WTC11 (cell line): Measurements from ENCODE around the gene IGFALS. TPM values are rescaled to one million over a fixed set of nuclear protein-coding genes. Genes with fewer than 3 reads are reported as not detected.

ENCODE experiments used
- ATAC-seq: fragments of 200-7000 bp; cut with Tn5 transposase; 2 replicates; pipeline ENCODE4 v1.10.0; 2021; ENCODE audit warnings: mild to moderate bottlenecking, moderate library complexity
- CTCF ChIA-PET: fragments of 300-600 bp; sonication (Branson Sonifier 250); formaldehyde crosslinking; loops from one replicate; lab custom pipeline; 2021; ENCODE audit warnings: antibody characterized with exemption; lab: Charles Lee
- POLR2A ChIA-PET: fragments of 350-600 bp; sonication (Branson Sonifier 250); formaldehyde crosslinking; loops from one replicate; lab custom pipeline; 2021; ENCODE audit warnings: antibody characterized with exemption; lab: Charles Lee
- DNase-seq: peaks from one replicate; pipeline ENCODE4 v3.0.0; 2021; ENCODE audit warnings: low spot score
- H3K27ac Mint-ChIP-seq: 2 replicates; pipeline ENCODE4 v1.8.0; 2021; ENCODE audit warnings: mixed read lengths
- H3K27me3 Mint-ChIP-seq: 2 replicates; pipeline ENCODE4 v1.8.0; 2021; ENCODE audit warnings: low read depth, mild to moderate bottlenecking, moderate library complexity, mixed read lengths
- H3K36me3 Mint-ChIP-seq: 2 replicates; pipeline ENCODE4 v1.8.0; 2021; ENCODE audit warnings: mixed read lengths
- H3K4me1 Mint-ChIP-seq: 2 replicates; pipeline ENCODE4 v1.8.0; 2022; ENCODE audit warnings: mixed read lengths
- H3K4me3 Mint-ChIP-seq: 2 replicates; pipeline ENCODE4 v1.8.0; 2021; ENCODE audit warnings: mild to moderate bottlenecking, moderate library complexity, mixed read lengths
- H3K9me3 Mint-ChIP-seq: 2 replicates; pipeline ENCODE4 v1.8.0; 2021; ENCODE audit warnings: mixed read lengths
- AR ChIP-seq: fragments of 250-450 bp; sonication (Bioruptor Pico); IDR thresholded peaks from 2 replicates; pipeline ENCODE4 v1.9.0; 2021; ENCODE audit warnings: mild to moderate bottlenecking
- ATF2 ChIP-seq: sonication (generic); formaldehyde crosslinking; IDR thresholded peaks from 2 replicates; pipeline ENCODE4 v1.8.1; 2022; ENCODE audit warnings: low read depth, missing genetic modification reagents, borderline replicate concordance
- ATF3 ChIP-seq: sonication (generic); formaldehyde crosslinking; conservative IDR thresholded peaks from 2 replicates; pipeline ENCODE4 v1.8.1; 2022; ENCODE audit warnings: mild to moderate bottlenecking, missing genetic modification reagents
- CDX4 ChIP-seq: fragments of 250-450 bp; sonication (Bioruptor Pico); IDR thresholded peaks from 2 replicates; pipeline ENCODE4 v1.9.0; 2021; ENCODE audit warnings: moderate library complexity, mild to moderate bottlenecking, inconsistent platforms, borderline replicate concordance
- ELF4 ChIP-seq: sonication (generic); formaldehyde crosslinking; IDR thresholded peaks from 2 replicates; pipeline ENCODE4 v1.8.1; 2022; ENCODE audit warnings: low read depth, mild to moderate bottlenecking, moderate library complexity, missing genetic modification reagents
- ETV6 ChIP-seq: sonication (generic); formaldehyde crosslinking; IDR thresholded peaks from 2 replicates; pipeline ENCODE4 v1.8.1; 2022; ENCODE audit warnings: mild to moderate bottlenecking, missing genetic modification reagents
- FOXP4 ChIP-seq: sonication (generic); formaldehyde crosslinking; IDR thresholded peaks from 2 replicates; pipeline ENCODE4 v1.8.0; 2022; ENCODE audit warnings: mild to moderate bottlenecking, missing genetic modification reagents
- IRF2 ChIP-seq: sonication (generic); formaldehyde crosslinking; IDR thresholded peaks from 2 replicates; pipeline ENCODE4 v1.8.0; 2022; ENCODE audit warnings: low read depth, missing genetic modification reagents, borderline replicate concordance
- JAZF1 ChIP-seq: fragments of 250-450 bp; sonication (Bioruptor Pico); IDR thresholded peaks from 2 replicates; pipeline ENCODE4 v1.9.0; 2021; ENCODE audit warnings: moderate library complexity, mild to moderate bottlenecking, inconsistent platforms
- NFATC4 ChIP-seq: fragments of 250-450 bp; sonication (Bioruptor Pico); IDR thresholded peaks from 2 replicates; pipeline ENCODE4 v1.9.0; 2021; ENCODE audit warnings: mild to moderate bottlenecking
- PRDM15 ChIP-seq: sonication (generic); formaldehyde crosslinking; IDR thresholded peaks from 2 replicates; pipeline ENCODE4 v1.8.0; 2022; ENCODE audit warnings: missing genetic modification reagents
- SP1 ChIP-seq: sonication (generic); formaldehyde crosslinking; conservative IDR thresholded peaks from 2 replicates; pipeline ENCODE4 v1.8.1; 2022; ENCODE audit warnings: missing genetic modification reagents
- STAT6 ChIP-seq: sonication (generic); formaldehyde crosslinking; conservative IDR thresholded peaks from 2 replicates; pipeline ENCODE4 v1.8.1; 2023; ENCODE audit warnings: mild to moderate bottlenecking, low read depth, missing genetic modification reagents, moderate library complexity
- USF1 ChIP-seq: sonication (generic); formaldehyde crosslinking; IDR thresholded peaks from 2 replicates; pipeline ENCODE4 v1.8.0; 2022; ENCODE audit warnings: mild to moderate bottlenecking, missing genetic modification reagents
- ZNF121 ChIP-seq: sonication (generic); formaldehyde crosslinking; IDR thresholded peaks from 2 replicates; pipeline ENCODE4 v1.8.0; 2023; ENCODE audit warnings: missing genetic modification reagents
- ZNF232 ChIP-seq: sonication (generic); formaldehyde crosslinking; IDR thresholded peaks from 2 replicates; pipeline ENCODE4 v1.8.0; 2022; ENCODE audit warnings: mild to moderate bottlenecking, missing genetic modification reagents
- ZNF281 ChIP-seq: sonication (generic); formaldehyde crosslinking; IDR thresholded peaks from 2 replicates; pipeline ENCODE4 v1.8.0; 2023; ENCODE audit warnings: mild to moderate bottlenecking, missing genetic modification reagents
- total RNA-seq: library from RNA; stranded (reverse); gene quantifications from 3 replicates; pipeline ENCODE4 v1.2.3, GENCODE V29; 2021

Gene IGFALS
- total RNA-seq, 1 experiment from 2014 or later: not detected

GRCh38 chr16:1787322-1788094 is 6.0 kb downstream of the IGFALS start (continued):
- TF ChIP-seq AR (CRISPR knock-in tag): no peak
- no peak for TF ChIP-seq IRF2
- no peak for TF ChIP-seq JAZF1 (CRISPR knock-in tag)
- no peak for TF ChIP-seq NFATC4 (CRISPR knock-in tag)
- TF ChIP-seq SP1: no peak
- TF ChIP-seq ZNF121 (CRISPR knock-in tag): no peak
- TF ChIP-seq ZNF281: no peak
- TF ChIP-seq USF1 (CRISPR knock-in tag): no peak
- TF ChIP-seq CDX4 (CRISPR knock-in tag): no peak
- TF ChIP-seq ATF3 (CRISPR knock-in tag): no peak

GRCh38 chr16:1787056-1787321 is 6.5 kb downstream of the IGFALS start:
- Mint-ChIP-seq H3K27ac (no peak overlapping the region), H3K9me3 (no peaks in the 10 kb centered on the region)
- DNase-seq (no peak), ATAC-seq (no peak)
- TF ChIP-seq ATF2 (CRISPR knock-in tag) (no peak), ZNF232 (CRISPR knock-in tag) (no peak), ETV6 (CRISPR knock-in tag) (no peak), PRDM15 (CRISPR knock-in tag) (no peak), ELF4 (CRISPR knock-in tag) (no peak), FOXP4 (no peak), JAZF1 (CRISPR knock-in tag) (no peak), STAT6 (CRISPR knock-in tag) (no peak), CDX4 (CRISPR knock-in tag) (no peak)
- TF ChIP-seq, all 79 proteins: peak for 0
- no peaks in the 10 kb centered on the region for H3K27me3 Mint-ChIP-seq
- H3K4me1 Mint-ChIP-seq: no peaks in the 10 kb centered on the region
- ChIA-PET CTCF (no interaction called here), POLR2A (no interaction called here)
- no peak overlapping the region for H3K4me3 Mint-ChIP-seq
- H3K36me3 Mint-ChIP-seq: peaks cover 5% of the 10 kb centered on the region
